HG03066 (cell line): Measurements from ENCODE around the gene KRT79.

ENCODE experiments used
- ATAC-seq: cut with Tn5 transposase; IDR thresholded peaks from one replicate; pipeline ENCODE4 v1.9.1; 2021; ENCODE audit warnings: low read depth; ENCODE audit not compliant: unreplicated experiment

Gene KRT79

DNA sequence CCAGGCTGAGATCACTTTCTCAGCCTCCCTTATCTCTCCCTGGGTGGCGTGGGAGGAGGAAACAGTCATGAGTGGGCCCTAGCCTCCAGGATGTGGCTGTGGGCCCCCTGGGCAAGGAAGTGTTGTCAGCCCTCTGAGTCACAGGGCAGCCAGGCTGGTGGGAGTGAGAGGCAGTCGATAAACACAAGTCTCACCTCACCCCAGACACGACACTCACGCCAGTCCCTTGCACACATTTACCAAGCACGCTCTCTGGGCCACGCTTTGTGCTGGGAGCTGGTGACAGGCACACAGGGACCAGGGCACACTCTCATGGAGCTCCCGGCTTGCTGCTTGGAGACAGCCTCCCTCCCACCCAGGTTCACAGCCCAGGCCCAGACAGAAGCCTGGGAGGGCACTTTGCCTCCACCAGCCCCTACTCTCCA lies 1.9 kb upstream of the KRT79 start:
- no peak for ATAC-seq

DNA sequence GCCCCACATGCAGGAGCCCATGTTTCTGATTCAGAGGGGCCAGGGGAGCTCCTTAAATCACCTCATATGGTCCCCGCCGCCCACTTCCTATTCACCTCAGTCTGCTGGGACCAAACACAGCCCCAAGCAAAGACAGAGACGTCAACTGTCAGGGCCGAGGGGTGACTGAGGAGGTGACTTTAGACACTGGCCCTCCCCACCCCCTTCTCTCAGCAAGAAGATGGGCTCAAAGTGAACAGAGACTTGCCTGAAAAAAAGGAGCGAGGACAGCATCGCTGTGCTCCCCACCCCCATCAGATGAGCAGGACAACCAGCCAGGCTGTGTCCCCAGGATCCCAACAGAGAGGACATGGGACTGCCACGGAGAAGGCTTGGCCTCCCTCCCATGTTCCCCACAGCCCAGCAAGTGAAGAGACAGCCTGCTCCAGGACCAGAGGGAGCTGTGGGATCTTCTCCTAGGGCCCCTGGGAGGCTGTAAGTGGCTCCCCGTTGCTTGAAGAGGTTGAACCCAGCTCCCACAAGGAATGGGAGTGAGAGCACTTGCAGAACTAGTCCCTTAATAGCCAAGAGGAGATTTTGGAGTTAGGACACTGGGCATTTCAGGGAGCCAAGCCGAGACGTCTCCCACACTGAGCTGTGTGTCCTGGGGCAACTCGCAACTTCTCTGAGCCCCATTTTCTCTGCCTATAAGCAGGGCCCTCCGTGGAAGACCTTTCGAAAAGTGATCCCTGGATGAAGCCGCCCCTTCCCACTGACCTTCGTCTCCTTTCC lies 1.3 kb upstream of the KRT79 start:
- no peak for ATAC-seq

DNA sequence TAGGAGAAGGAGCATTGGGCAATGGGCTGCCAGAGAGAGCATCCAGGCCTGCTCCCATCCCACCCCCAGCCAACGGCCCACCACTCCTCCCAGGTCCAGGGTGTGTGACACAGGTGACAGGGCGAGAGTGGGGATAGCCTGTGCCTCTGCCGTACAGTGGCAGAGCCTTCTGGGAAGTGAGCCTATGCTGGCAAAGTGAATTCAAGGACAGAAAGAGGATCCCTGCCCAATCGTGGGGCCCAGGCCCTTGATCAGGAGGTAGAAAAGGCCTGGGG lies 553 bp upstream of the KRT79 start:
- no peak for ATAC-seq

DNA sequence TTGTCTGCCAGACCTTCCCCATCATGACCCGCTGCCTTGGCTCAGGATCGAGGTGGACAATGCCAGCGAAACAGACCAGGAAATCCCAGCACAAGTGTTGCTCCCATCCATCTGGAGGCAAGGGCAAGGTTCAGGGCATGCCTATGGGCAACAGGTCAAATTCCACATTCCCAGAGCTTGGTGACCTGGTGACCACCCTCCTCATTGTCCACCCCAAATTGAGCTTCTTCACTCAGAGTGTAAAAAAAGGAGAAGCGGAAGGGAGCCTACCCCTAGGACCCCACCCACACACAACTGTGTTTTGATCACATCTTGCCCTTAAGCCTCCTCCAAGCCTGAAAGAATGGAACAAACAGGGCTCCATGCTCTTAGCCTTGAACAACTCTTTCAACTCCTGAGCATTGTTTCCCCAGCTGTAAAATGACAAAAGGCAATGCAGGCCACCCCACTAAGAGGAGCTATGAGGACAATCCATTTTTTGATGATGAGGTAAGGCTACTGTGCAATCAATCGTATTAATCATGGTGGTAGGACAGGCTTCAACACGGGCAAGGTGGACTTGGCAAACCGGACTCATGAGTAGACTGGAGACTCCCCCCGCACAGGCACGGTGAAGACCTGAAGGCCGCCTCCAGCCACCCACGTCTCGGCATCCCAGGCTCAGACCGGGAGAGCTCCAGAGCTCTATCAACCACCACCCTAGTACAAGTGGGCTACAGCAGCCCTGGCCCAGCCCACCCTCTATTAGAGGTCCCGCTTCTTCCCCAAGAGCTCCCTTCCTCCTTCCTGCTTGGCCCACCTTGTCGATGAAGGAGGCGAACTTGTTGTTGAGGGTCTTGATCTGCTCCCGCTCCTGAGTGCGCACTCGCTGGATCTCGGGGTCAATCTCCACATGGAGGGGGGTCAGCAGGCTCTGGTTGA lies 866 bp downstream of the KRT79 start:
- ATAC-seq = no peak

DNA sequence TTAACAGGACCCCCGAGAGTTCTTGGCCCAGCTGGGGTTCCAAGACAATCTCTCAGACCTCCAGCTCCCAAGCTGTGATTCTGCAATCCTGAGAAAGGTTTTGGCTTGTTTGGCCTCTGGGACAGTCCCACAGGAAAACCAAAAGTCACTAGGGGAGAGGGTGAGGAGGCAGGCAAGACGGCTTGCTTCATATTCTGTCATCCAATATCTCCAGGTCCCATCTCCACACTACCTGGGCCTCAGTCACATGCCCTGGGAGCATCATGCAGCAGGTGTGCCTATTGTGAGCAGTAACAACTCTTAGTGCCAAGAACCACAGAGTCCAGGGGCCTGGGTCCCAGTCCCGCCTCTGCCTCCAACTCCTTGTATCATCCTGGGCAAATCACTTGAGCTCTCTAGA lies 1.7 kb downstream of the KRT79 start:
- ATAC-seq = no peak

DNA sequence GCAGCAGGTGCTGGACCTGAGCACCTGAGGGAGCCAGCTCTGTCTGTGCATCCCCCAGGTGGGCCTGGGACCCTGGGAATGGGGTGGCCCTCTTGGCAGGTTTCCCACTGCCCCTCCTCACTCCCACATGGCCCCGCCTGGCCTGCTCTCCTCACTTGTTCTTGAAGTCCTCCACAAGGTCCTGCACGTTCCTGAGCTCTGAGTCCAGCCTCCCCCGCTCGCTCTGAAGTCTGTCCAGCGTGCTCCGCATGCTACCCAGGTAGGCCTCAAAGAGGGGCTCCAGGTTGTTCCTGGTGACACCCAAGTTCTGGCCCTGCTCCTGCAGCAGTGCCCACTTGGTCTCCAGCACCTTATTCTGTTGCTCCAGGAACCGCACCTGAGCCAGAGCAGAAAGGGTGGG lies 2.9 kb downstream of the KRT79 start:
- ATAC-seq = no peak

DNA sequence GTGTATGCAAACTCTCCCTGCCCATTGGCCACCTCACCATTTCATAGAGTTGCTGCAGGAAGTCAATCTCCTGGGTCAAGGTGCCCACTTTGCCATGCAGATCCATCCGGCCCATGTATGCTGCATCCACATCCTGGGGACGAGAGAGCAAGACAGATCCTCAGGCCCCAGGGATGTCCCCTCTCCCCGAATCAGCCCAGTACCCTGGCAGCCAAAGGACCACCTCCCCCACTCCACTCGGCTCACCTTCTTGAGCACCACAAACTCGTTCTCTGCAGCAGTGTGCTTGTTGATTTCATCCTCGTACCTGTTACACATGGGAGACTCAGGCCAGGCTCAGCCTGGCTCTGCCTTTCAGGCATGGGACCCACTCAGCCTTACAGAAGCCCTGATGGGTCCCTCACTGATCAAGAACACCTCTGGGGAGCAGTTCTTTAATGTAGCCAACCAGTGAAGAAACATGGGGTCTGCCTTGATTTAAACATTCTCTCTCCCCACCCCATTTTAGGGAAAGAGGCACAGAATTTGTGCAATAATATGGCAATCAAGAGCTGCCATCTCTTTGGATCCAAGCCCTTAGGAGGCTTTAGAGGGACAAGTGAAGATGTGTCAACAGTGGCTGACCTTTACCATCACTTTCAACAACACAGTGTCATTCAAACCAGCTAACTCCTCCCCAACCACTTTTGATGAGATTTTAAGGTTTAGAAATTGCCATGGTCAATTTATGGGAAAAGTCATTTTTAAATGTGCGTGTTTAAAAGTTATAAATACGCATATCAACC lies 3.9 kb downstream of the KRT79 start:
- no peak for ATAC-seq

DNA sequence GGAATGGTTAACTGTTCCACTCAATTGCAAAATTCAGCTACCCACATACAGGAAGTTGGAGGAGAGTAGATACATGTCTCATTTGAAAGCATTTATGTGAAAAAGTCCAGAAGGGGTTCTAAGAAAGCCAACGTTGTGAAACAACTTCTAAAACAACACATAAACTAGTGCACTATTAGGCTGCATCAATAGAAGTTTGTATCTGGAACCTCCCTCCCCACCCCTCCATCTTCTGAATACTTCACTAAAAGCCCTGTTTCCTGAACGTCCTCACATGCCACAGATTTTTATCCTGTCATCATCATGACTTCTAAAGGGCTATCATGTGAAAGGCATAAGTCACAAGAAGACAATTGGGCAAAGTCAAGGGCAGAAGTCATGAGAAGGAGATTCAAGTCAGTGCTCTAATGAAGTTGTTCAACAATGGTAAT lies 5.5 kb downstream of the KRT79 start:
- no peak for ATAC-seq

DNA sequence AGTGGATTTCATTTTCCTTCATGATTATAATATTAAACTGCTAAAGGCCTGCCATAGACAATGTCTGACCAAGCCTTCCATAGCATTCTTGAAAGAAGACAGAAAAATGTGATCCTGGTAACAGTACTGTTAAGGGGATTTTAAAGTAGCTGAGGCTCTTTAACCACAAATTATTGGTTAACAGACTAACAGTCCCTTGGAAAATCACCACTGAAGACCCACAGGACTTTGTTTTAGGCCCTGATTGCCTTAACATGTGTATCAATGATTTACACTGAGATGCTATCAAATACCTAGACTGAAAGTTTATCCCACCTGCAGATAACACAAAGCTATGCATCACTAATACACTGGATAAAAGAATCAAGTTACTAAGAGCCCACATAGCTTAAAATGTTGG lies 6.0 kb downstream of the KRT79 start:
- ATAC-seq = no peak

DNA sequence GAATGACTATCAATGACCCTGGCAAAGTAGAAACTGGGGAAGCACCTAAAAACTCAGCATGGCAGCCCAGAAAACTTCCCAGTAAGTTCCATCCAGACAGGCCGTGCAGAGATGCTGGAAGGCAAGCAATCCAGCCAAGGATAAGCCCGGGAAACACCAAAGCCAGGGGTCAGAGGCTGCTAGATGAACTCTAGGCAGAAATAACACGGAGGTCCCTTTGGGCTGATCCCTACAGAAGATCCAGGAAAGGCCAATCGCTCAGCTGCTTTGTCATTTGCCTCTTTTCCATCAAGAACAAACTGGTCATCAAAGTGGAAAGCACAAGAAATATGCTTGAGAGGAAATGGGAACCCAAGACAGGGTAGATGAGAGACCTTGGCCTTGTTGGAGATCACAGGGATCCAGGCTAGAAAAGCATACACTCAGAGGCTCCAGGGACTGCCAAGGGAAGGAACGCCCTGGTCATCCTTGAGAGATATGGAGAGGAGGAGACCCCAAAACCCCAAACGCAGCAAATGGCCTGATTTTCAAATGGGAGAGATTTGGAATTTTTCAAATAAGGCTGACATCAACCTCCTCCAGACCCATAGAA lies 6.5 kb downstream of the KRT79 start:
- no peak for ATAC-seq

DNA sequence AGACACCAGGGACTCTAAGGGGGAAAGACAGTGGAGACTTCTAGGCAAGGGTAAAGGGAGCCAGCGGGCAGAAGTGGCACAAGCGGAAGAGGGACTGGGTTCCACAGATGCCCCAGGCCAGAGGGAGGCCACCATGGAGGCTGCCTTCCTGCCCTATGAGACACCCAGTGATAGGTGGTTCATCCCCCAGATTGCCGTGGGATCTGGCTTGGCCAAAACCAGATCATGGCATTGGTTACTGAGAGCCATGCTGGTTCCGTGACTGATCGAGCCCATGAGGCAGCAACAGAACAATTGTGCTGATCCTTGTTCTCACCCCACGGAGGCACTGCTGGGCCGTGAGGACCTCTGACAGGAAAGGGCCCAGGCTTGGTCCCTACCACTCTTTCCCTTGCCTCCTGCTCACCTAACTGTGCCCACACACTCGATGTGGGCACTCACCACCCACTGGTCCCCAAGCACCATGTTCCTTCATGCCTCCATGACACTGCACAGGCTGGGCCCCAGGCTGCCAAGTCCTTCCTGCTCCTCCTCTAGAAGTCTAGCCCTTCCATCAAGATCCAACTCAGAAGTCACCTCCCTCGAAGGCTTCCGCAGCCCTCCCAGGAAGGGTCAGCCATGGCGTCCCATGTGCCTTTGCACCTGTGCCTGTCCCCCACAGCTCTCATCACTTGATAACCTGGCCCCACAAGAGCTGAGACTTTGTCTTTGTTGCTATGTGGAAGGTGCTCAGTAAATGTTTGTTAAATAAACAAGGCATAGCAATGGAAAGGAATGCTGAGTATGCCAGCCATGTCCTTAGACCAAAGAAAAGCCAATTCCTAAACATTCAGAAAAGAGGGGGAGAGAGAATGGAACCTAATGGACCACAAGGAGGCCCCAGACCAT lies 7.3 kb downstream of the KRT79 start:
- no peak for ATAC-seq

DNA sequence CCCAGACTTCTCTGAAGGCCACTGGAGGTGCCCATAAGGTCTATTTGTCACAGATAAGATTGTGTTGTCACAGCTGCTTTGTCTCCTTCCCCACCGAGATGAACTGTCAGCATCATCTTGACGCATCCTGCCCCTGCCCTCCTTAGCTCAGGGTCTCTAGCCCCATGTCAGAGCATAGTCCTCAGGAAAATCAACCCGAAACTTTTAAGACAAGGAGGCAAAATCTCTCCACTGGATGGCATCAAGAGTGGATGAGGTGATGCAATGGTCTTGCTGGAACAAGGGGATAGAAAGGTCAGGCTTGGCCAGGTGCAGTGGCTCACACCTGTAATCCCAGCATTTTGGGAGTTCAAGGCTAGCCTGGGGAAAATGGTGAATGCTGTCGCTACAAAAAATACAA lies 8.2 kb downstream of the KRT79 start:
- no peak for ATAC-seq

DNA sequence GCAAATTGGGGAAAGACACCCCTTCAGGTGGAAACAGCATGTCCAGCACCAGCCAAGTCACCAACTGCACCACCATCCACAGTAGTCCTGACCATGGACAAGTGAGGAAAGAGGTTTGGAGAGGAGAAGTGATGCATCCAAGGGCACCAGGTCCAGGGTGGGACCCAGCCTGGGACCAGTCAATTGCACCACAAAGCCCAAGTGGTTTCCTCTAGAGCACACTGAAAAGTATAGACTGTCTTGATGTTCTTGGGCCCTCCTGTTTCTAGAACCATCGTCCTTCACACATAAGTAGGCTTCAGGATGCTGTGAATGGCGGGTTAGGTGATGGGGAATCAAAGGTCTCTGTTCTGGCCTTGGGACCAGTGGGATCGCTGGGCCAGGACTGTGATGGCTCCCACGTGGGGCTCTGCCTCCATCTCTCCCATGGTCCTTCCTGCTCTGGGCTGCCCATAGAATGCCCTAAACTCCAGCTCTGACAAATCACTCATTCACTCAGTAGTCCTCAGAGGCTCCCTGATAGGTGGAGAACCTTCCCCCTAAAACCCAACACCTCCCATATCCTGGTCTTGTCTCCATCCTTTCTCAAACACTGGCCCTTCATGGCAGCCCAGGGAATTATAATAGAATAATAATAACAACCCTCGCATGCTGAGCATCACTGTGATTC lies 9.2 kb downstream of the KRT79 start:
- ATAC-seq = no peak

DNA sequence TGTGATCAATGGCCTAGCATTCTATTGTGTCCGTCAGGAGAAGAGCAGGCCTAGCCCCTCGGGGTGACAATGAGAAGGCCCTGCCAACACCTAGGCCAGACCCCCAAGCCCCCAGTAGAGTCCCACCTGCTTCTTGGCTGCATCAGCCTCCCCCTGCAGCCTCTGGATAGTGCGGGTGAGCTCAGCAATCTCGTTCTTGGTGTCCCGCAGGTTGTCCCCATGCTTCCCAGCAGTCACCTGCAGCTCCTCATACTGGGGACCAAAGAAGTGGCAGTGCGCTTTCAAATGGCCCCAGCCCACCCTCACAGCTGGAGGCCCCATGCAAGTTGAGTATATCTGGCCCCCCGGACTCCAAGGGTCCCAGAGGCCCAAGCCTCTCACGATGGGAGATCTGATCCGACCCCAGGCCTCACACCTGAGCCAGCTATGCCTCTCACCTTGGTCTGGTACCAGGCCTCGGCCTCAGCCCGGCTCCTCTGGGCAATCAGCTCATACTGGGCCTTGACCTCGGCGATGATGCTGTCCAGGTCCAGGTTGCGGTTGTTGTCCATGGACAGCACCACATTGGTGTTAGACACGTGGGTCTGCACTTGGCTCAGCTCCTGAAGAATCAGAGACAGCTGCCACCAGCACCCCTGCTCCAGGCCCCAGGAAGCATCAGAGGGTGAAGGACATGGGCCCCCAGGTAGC lies 10.2 kb downstream of the KRT79 start:
- ATAC-seq = no peak

DNA sequence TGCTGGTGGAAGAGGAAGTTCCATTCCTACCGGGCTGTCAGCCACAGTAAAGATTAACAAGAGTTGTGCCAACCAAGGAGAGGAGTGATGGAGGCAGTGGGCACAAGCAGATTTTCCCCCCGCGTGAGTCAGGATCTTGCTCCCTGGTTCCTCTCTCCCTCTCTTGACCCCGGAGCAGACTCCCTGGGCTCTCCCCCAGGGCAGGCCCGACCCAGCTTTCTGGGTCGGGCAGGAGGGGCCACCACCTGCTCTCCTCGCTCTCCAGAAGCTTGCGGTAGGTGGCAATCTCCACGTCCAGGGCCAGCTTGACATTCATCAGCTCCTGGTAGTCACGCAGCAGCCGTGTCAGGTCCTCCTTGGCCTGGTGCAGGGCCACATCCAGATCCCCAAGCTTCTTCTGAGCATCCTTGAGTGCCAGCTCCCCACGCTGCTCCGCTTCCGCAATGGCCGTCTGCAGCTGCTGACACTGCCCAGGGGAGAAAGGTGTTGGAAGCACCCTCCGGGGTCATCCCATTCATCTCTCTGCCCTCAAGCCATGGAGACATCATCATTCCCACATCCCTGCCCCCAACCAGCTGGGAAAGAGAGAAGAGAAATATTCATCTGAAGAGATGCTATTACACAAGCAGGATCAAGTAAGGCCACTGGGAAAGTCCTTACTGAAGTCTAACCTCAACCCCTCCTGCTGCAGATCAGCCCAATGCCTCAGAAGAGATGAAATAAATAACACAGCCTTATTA lies 11.2 kb downstream of the KRT79 start:
- no peak for ATAC-seq

DNA sequence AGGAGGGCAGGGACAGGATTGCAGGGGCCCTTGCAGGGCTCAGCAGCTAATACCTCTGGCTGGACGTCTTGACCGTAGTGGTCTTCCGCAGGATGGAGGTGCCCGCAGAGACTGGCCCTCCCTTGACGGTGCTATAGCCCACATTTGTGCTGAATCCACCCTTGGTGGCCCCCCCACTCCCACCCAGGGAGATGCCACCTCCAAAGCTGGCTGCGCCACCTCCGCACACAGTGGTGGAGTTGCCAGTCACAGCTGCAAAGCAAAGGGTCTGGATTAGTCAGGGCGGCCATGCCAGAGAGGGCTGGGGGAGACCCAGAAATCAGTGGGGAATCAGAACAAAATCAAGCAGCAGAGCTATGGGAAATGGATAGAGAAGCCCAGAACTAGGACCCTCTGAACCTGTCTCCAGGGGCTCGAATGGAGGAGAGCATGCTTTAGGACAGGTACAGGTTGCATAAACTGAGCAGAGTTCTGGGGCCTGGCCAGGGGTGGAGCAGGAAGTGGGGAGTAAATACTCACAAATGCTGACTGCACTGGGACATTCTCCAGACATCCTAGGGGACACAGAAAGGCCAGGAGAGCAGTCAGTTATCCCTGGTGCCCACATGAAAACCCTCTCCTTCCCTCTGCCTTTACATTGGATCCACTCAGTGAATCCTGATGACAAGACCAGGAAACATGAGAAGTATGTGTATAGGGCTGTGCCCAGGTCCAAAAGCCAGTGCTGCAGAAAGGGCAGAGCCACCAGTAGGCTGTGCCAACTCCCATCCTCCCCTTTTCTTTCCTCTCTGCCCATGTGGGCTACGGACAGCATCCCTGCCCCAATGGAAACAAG lies 12.1 kb downstream of the KRT79 start:
- no peak for ATAC-seq

DNA sequence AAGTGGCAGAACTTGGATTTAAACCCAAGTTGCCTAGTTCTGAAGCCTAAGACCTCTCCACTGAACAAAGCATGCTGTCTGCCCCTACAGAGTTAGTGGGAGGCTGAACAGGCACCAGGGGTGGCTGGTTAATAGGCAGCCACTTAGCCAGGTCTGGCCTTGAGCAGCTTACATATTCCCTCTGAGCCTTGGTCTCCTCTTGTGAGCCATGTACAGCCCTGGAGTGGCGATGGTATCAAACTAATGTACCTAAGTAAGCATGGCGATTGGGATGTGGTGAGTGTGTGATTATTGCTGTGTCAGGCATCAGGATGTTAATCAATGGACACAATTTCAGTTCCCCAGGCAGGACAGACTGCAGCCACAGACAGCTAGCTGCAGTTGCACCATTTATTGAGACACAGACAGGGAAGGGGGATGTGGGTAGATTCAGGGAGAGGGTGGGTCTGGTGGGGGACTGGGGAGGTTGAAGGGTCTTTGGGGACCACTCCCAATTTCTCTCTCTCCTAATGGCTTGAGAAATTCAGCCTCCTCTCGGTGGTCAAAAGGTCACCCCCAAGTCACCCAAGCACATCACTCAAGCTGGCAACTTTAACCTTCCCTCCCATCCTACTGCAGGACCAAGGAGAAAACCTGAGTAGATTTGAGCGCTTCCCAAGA lies 12.9 kb downstream of the KRT79 start:
- ATAC-seq = no peak
